K562 (cell line): Measurements from ENCODE around the gene EGFL7. TPM values are rescaled to one million over a fixed set of nuclear protein-coding genes. Genes with fewer than 3 reads are reported as not detected.
A peak's percentile ranks its signal among the peaks of the same experiment; 100 is the strongest.

ENCODE experiments used
- EP400 ChIP-seq: fragments of 450-650 bp; IDR thresholded peaks from 2 replicates; pipeline ENCODE4 v1.6.1; 2017; ENCODE audit warnings: antibody characterized with exemption, mild to moderate bottlenecking, moderate library complexity
- FOS ChIP-seq: IDR thresholded peaks from 3 replicates; pipeline ENCODE4 v1.6.1; 2011; ENCODE audit not compliant: insufficient read length; ENCODE audit errors: extremely low read depth
- FOXA3 ChIP-seq, 2 experiments: fragments of 450-650 bp in 1 of 2; sonication (generic) in 1 of 2; formaldehyde crosslinking; IDR thresholded peaks in 1 of 2; conservative IDR thresholded peaks in 1 of 2; 2 replicates each; pipeline versions ENCODE4 v1.4.0 to v1.8.0; 2020 to 2022; ENCODE audit warnings: mild to moderate bottlenecking in 2 of 2, missing genetic modification reagents in 1 of 2
- HNRNPL ChIP-seq: fragments of 200-400 bp; formaldehyde crosslinking; IDR thresholded peaks from 2 replicates; pipeline ENCODE4 v1.6.1; 2017; ENCODE audit warnings: low read depth, mild to moderate bottlenecking, low read length
- KDM5B ChIP-seq: fragments of 200-600 bp; sonication (generic); IDR thresholded peaks from 2 replicates; pipeline ENCODE4 v1.6.1; 2012; ENCODE audit warnings: low read depth, mild to moderate bottlenecking, moderate library complexity, low read length, control low read depth, inconsistent platforms; ENCODE audit not compliant: insufficient replicate concordance
- MCM3 ChIP-seq: fragments of 450-650 bp; IDR thresholded peaks from 2 replicates; pipeline ENCODE4 v1.6.1; 2016
- MYC ChIP-seq, 2 experiments: fragments of 250-450 bp in 1 of 2; sonication (Bioruptor Pico) in 1 of 2; IDR thresholded peaks; 2 replicates each; pipeline versions ENCODE4 v1.5.1 to v1.6.1; 2012 to 2021; ENCODE audit warnings: low read depth in 2 of 2, borderline replicate concordance in 1 of 2, improper control_type of control experiment in 1 of 2, low read length in 1 of 2, mild to moderate bottlenecking in 1 of 2, moderate library complexity in 1 of 2
- NCOA2 ChIP-seq, 2 experiments: fragments of 450-650 bp; IDR thresholded peaks; 2 replicates each; pipeline ENCODE4 v1.6.1; 2018; ENCODE audit warnings: mild to moderate bottlenecking in 2 of 2, moderate library complexity in 1 of 2; ENCODE audit not compliant: partially characterized antibody in 2 of 2
- NR1H2 ChIP-seq: sonication (generic); formaldehyde crosslinking; IDR thresholded peaks from 2 replicates; pipeline ENCODE4 v1.4.0; 2020; ENCODE audit warnings: mild to moderate bottlenecking, missing genetic modification reagents
- SMC3 ChIP-seq: conservative IDR thresholded peaks from 2 replicates; pipeline ENCODE4 v1.6.1; 2011; ENCODE audit warnings: low read depth, low read length, improper control_type of control experiment; ENCODE audit not compliant: insufficient read depth
- U2AF2 ChIP-seq: fragments of 200-400 bp; formaldehyde crosslinking; optimal IDR thresholded peaks from 2 replicates; pipeline ENCODE3; 2017; ENCODE audit warnings: low read depth, mild to moderate bottlenecking, low read length
- ZNF174 ChIP-seq: fragments of 250-450 bp; sonication (Bioruptor Pico); IDR thresholded peaks from 2 replicates; pipeline ENCODE4 v1.4.0; 2020; ENCODE audit warnings: mild to moderate bottlenecking
- ZNF212 ChIP-seq: fragments of 450-650 bp; formaldehyde crosslinking; IDR thresholded peaks from 2 replicates; pipeline ENCODE4 v1.4.0; 2020; ENCODE audit warnings: mild to moderate bottlenecking
- polyA plus RNA-seq, 8 experiments: library from polyadenylated mRNA; depleted of rRNA in 4 of 8; stranded (reverse) in 5 of 8; unstranded in 3 of 8; fragments of >200 nt; fragmentation: Nextera tagmentation in 2 of 8; fragmentation: Illumina TruSeq in 1 of 8; extraction: Ambion mirVana in 2 of 8; extraction: Trizol in 1 of 8; gene quantifications; 2 replicates each; pipeline versions ENCODE4 v1.2.1 to v1.2.3, GENCODE V29; 2011 to 2014; ENCODE audit warnings: inconsistent platforms in 1 of 8, missing spikeins in 1 of 8
- total RNA-seq, 7 experiments: library from RNA; depleted of rRNA in 6 of 7; stranded (reverse); fragments of >200 nt in 6 of 7; fragmentation: Illumina TruSeq in 2 of 7; extraction: Trizol in 2 of 7; gene quantifications; 2 replicates each; pipeline versions ENCODE4 v1.2.1 to v1.2.3, GENCODE V29; 2011 to 2021; ENCODE audit warnings: low replicate concordance in 1 of 7
- TF ChIP-seq, protein P1 (sequence below): sonication (generic); formaldehyde crosslinking; IDR thresholded peaks from 2 replicates; pipeline ENCODE4 v1.8.0; 2022; ENCODE audit warnings: missing genetic modification reagents, mild to moderate bottlenecking, moderate library complexity, borderline replicate concordance
- TF ChIP-seq, protein P2 (sequence below): fragments of 450-650 bp; IDR thresholded peaks from 2 replicates; pipeline ENCODE4 v1.6.1; 2014; ENCODE audit warnings: low read depth, mild to moderate bottlenecking, moderate library complexity, borderline replicate concordance
- TF ChIP-seq, protein P3 (sequence below): sonication (generic); formaldehyde crosslinking; IDR thresholded peaks from 2 replicates; pipeline ENCODE4 v1.8.0; 2022; ENCODE audit warnings: mild to moderate bottlenecking, missing genetic modification reagents
- TF ChIP-seq, protein P4 (sequence below): IDR thresholded peaks from 2 replicates; pipeline ENCODE4 v1.6.1; 2011; ENCODE audit warnings: borderline replicate concordance, low read depth, mild to moderate bottlenecking, moderate library complexity, low read length; ENCODE audit not compliant: insufficient read depth, poor library complexity, severe bottlenecking
- TF ChIP-seq, protein P5 (sequence below), 2 experiments: fragments of 450-650 bp; conservative IDR thresholded peaks; 2 replicates each; pipeline ENCODE4 v1.6.1; 2017; ENCODE audit warnings: mild to moderate bottlenecking in 2 of 2, moderate library complexity in 2 of 2

EGFL7 gene
- total and polyA plus RNA-seq, 9 of the 15 experiments (the other 6 are each of a cell fraction or from before 2014, with no cell fraction given): 1.5 to 286 (median 55.5) TPM

DNA sequence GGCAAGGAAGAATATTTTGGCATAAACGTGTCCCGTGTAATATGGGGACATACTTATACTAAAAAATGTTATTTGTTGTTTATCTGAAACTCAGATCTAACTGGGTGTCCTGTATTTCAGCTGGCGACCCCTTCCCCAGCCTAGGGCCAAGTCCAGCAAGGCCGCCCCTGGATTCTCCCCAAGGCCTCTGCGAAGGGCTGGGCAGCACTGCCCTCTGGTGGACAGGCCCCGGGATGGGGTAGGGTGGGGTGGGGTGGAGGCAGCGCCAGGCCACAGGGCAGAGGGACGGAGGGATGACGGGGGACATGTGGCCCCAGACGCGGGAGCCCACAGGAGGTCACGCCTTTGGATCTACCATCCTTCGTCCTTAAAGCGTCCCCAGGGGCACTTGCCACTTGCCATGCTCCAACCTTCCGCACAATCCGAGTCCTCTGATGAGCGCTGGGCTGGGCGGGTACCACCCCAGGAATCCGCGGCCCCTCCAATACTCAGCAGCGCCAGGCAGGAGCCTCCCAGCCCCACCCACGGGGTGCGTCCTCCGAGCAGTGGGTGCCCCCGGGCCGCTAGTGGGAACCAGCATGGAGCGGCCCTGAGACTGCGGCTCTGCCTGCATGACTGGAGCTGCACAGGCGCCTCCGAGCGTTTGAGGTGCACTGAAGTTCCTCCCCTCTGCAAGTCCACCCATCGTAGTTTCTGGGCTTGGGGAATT is 31.6 kb downstream of the EGFL7 start (continued):
- TF ChIP-seq, protein P1, sequence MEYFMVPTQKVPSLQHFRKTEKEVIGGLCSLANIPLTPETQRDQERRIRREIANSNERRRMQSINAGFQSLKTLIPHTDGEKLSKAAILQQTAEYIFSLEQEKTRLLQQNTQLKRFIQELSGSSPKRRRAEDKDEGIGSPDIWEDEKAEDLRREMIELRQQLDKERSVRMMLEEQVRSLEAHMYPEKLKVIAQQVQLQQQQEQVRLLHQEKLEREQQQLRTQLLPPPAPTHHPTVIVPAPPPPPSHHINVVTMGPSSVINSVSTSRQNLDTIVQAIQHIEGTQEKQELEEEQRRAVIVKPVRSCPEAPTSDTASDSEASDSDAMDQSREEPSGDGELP: peak; percentile 29; the same call in 1 of the 2 replicates
- TF ChIP-seq U2AF2: no peak
- TF ChIP-seq, protein P2, sequence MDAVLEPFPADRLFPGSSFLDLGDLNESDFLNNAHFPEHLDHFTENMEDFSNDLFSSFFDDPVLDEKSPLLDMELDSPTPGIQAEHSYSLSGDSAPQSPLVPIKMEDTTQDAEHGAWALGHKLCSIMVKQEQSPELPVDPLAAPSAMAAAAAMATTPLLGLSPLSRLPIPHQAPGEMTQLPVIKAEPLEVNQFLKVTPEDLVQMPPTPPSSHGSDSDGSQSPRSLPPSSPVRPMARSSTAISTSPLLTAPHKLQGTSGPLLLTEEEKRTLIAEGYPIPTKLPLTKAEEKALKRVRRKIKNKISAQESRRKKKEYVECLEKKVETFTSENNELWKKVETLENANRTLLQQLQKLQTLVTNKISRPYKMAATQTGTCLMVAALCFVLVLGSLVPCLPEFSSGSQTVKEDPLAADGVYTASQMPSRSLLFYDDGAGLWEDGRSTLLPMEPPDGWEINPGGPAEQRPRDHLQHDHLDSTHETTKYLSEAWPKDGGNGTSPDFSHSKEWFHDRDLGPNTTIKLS: no peak
- no peak for TF ChIP-seq FOXA3 (CRISPR knock-in tag; conservative IDR thresholded peaks at IDR 0.05 in 1 of 2, IDR thresholded peaks at IDR 0.05 in 1 of 2)
- peak; percentile 74 for TF ChIP-seq SMC3
- TF ChIP-seq FOS: no peak
- TF ChIP-seq, protein P3, sequence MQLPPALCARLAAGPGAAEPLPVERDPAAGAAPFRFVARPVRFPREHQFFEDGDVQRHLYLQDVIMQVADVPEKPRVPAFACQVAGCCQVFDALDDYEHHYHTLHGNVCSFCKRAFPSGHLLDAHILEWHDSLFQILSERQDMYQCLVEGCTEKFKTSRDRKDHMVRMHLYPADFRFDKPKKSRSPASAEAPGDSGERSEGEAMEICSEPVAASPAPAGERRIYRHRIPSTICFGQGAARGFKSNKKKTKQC (CRISPR knock-in tag): 0 out of 2 replicates have a peak, but pooled peaks have one; percentile 43
- TF ChIP-seq, protein P4, sequence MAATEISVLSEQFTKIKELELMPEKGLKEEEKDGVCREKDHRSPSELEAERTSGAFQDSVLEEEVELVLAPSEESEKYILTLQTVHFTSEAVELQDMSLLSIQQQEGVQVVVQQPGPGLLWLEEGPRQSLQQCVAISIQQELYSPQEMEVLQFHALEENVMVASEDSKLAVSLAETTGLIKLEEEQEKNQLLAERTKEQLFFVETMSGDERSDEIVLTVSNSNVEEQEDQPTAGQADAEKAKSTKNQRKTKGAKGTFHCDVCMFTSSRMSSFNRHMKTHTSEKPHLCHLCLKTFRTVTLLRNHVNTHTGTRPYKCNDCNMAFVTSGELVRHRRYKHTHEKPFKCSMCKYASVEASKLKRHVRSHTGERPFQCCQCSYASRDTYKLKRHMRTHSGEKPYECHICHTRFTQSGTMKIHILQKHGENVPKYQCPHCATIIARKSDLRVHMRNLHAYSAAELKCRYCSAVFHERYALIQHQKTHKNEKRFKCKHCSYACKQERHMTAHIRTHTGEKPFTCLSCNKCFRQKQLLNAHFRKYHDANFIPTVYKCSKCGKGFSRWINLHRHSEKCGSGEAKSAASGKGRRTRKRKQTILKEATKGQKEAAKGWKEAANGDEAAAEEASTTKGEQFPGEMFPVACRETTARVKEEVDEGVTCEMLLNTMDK: no peak
- no peak for TF ChIP-seq NCOA2 (IDR thresholded peaks at IDR 0.05; ENCODE audit: partially characterized antibody in 2 of 2)
- TF ChIP-seq MCM3: no peak
- TF ChIP-seq ZNF174 (CRISPR knock-in tag): no peak
- TF ChIP-seq MYC (IDR thresholded peaks at IDR 0.05; ENCODE audit: low read depth, low read length): peak; percentile 39; the same call in 1 of the 2 replicates
- TF ChIP-seq MYC (CRISPR knock-in tag; IDR thresholded peaks at IDR 0.05; ENCODE audit: borderline replicate concordance, low read depth): no peak
- TF ChIP-seq ZNF212: no peak
- no peak for TF ChIP-seq KDM5B
- TF ChIP-seq EP400: no peak
- TF ChIP-seq NR1H2: no peak
- TF ChIP-seq, protein P5, sequence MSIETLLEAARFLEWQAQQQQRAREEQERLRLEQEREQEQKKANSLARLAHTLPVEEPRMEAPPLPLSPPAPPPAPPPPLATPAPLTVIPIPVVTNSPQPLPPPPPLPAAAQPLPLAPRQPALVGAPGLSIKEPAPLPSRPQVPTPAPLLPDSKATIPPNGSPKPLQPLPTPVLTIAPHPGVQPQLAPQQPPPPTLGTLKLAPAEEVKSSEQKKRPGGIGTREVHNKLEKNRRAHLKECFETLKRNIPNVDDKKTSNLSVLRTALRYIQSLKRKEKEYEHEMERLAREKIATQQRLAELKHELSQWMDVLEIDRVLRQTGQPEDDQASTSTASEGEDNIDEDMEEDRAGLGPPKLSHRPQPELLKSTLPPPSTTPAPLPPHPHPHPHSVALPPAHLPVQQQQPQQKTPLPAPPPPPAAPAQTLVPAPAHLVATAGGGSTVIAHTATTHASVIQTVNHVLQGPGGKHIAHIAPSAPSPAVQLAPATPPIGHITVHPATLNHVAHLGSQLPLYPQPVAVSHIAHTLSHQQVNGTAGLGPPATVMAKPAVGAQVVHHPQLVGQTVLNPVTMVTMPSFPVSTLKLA (conservative IDR thresholded peaks at IDR 0.05): peak in 1 of 2 experiments; percentile 24; a peak in 1 of 4 replicates
- 0 out of 2 replicates have a peak, but pooled peaks have one; percentile 50 for TF ChIP-seq HNRNPL
